ENCODE measurements around the gene EIF4E3. TPM values are rescaled to one million over a fixed set of nuclear protein-coding genes. Genes with fewer than 3 reads are reported as not detected.

Gene EIF4E3
- polyA plus RNA-seq, 1 of the 3 experiments (the other 2 are of a cell fraction) = 0.67 TPM

- Histone ChIP-seq H3F3A (replicated peaks; ENCODE audit: insufficient read depth) (no peaks in the 10 kb centered on the region), H3K9me3 (no peaks in the 10 kb centered on the region), H3K9ac (no peak overlapping the region), H3K4me2 (no peak overlapping the region), H3K79me2 (ENCODE audit: insufficient read depth) (no peaks in the 10 kb centered on the region), H3K4me3 (ENCODE audit: low read depth in 2 of 2, low read length in 1 of 2) (no peak overlapping the region), H3K27ac (ENCODE audit: low read depth in 2 of 2, low read length in 1 of 2) (no peak overlapping the region), H2AFZ (ENCODE audit: low read depth) (no peak overlapping the region), H3K4me1 (ENCODE audit: control insufficient read depth in 1 of 2, insufficient read depth in 2 of 2, low read depth in 1 of 2, low read length in 1 of 2) (peaks cover 0 to 2% of the 10 kb centered on the region in 2 experiments; a peak in 3 of 4 replicates), H3K9me2 (no peaks in the 10 kb centered on the region), H4K20me1 (ENCODE audit: insufficient read depth) (no peaks in the 10 kb centered on the region), H3K36me3 (replicated peaks in 1 of 2; ENCODE audit: control insufficient read depth in 1 of 2, insufficient read depth in 2 of 2, low read length in 1 of 2) (no peaks in the 10 kb centered on the region), H3K27me3 (ENCODE audit: insufficient read depth) (no peaks in the 10 kb centered on the region)
- CTCF ChIA-PET = interaction anchor here (3.3 kb wide), 1 partner anchor 17 kb away, joined by 15 read pairs; no protein-coding TSS in a partner anchor
- TF ChIP-seq MEF2A (IDR thresholded peaks at IDR 0.05; ENCODE audit: borderline replicate concordance, low read depth) (no peak), PBX3 (IDR thresholded peaks at IDR 0.05) (no peak), SMC3 (IDR thresholded peaks at IDR 0.05; ENCODE audit: low read depth, low read length) (no peak)
- 86% methylated on average over 8 of the region's 8 CpGs for WGBS (ENCODE audit: low lambda C conversion rate)
- DNase-seq = no peak
- POLR2A ChIA-PET = no interaction called here
Observed at GRCh38 chr3:71693641-71694040, 31.6 kb downstream of the EIF4E3 start.

- WGBS (ENCODE audit: low lambda C conversion rate) = 100% methylated on average over 1 of the region's 1 CpG
Observed at GRCh38 chr3:71692139-71692538, 33.1 kb downstream of the EIF4E3 start.

More at GRCh38 chr3:71692139-71692538, 33.1 kb downstream of the EIF4E3 start:
- no peak overlapping the region for H2AFZ ChIP-seq (ENCODE audit: low read depth)
- H3K36me3 ChIP-seq (replicated peaks in 1 of 2; ENCODE audit: control insufficient read depth in 1 of 2, insufficient read depth in 2 of 2, low read length in 1 of 2) = no peaks in the 10 kb centered on the region
- H3K9me2 ChIP-seq = no peaks in the 10 kb centered on the region
- no peaks in the 10 kb centered on the region for H4K20me1 ChIP-seq (ENCODE audit: insufficient read depth)
- H3K9ac ChIP-seq = no peak overlapping the region
- no peaks in the 10 kb centered on the region for H3K9me3 ChIP-seq
- H3K27me3 ChIP-seq (ENCODE audit: insufficient read depth) = no peaks in the 10 kb centered on the region
- no peak overlapping the region for H3K27ac ChIP-seq (ENCODE audit: low read depth in 2 of 2, low read length in 1 of 2)
- no peak for TF ChIP-seq TEAD4 (IDR thresholded peaks at IDR 0.05; ENCODE audit: borderline replicate concordance, insufficient read depth)
- no peak for TF ChIP-seq TCF12 (IDR thresholded peaks at IDR 0.05)
- no peak for TF ChIP-seq USF1 (IDR thresholded peaks at IDR 0.05; ENCODE audit: borderline replicate concordance, low read depth)
- no peak for TF ChIP-seq JUND (IDR thresholded peaks at IDR 0.05)
- TF ChIP-seq RCOR1 (IDR thresholded peaks at IDR 0.05; ENCODE audit: low read length) = no peak
- no peak for TF ChIP-seq NFIC (IDR thresholded peaks at IDR 0.05; ENCODE audit: borderline replicate concordance)
- no peak for TF ChIP-seq MEF2A (IDR thresholded peaks at IDR 0.05; ENCODE audit: borderline replicate concordance, low read depth)
- TF ChIP-seq FOSL2 (IDR thresholded peaks at IDR 0.05; ENCODE audit: borderline replicate concordance, low read depth) = no peak
- TF ChIP-seq POLR2AphosphoS5 (IDR thresholded peaks at IDR 0.05; ENCODE audit: low read depth, low read length) = no peak
- no peak for TF ChIP-seq RXRA (IDR thresholded peaks at IDR 0.05; ENCODE audit: borderline replicate concordance, low read depth)
- no peak for TF ChIP-seq MXI1 (IDR thresholded peaks at IDR 0.05; ENCODE audit: low read depth, low read length)
- no peak for TF ChIP-seq CTCF (IDR thresholded peaks at IDR 0.05)
- TF ChIP-seq MAX (IDR thresholded peaks at IDR 0.05; ENCODE audit: low read depth) = no peak
- no peak for TF ChIP-seq RAD21 (IDR thresholded peaks at IDR 0.05; ENCODE audit: low read length)
- no peak for TF ChIP-seq SMC3 (IDR thresholded peaks at IDR 0.05; ENCODE audit: low read depth, low read length)
- TF ChIP-seq FOXJ3 (CRISPR knock-in tag; IDR thresholded peaks at IDR 0.05) = no peak
- TF ChIP-seq RFX5 (IDR thresholded peaks at IDR 0.05; ENCODE audit: low read length) = no peak
- TF ChIP-seq IRF3 (IDR thresholded peaks at IDR 0.05; ENCODE audit: low read depth, low read length) = no peak
- H3K4me1 ChIP-seq (ENCODE audit: control insufficient read depth in 1 of 2, insufficient read depth in 2 of 2, low read depth in 1 of 2, low read length in 1 of 2) = peaks cover 0 to 2% of the 10 kb centered on the region in 2 experiments; a peak in 3 of 4 replicates
- no peaks in the 10 kb centered on the region for H3F3A ChIP-seq (replicated peaks; ENCODE audit: insufficient read depth)
- no peak overlapping the region for H3K4me3 ChIP-seq (ENCODE audit: low read depth in 2 of 2, low read length in 1 of 2)
- no peak overlapping the region for H3K4me2 ChIP-seq
- H3K79me2 ChIP-seq (ENCODE audit: insufficient read depth) = no peaks in the 10 kb centered on the region
- ChIA-PET POLR2A (no interaction called here), CTCF (interaction anchor here (1.3 to 3.3 kb wide), 2 partner anchors 19 to 77 kb away, joined by 4 to 15 read pairs; no protein-coding TSS in a partner anchor)
- no peak for DNase-seq

All from SK-N-SH (cell line).